HFF-Myc (cell line): ENCODE measurements around the gene ZNF737.

Experiments used
- DNase-seq: peaks from one replicate; pipeline ENCODE4 v3.0.0-alpha.2; 2011; ENCODE audit warnings: low read depth; ENCODE audit errors: extremely low read depth
- H3K4me3 ChIP-seq: replicated peaks from 2 replicates; pipeline ENCODE4 v1.5.1; 2011; ENCODE audit warnings: low read depth, mild to moderate bottlenecking, control low read depth, low read length
- TF ChIP-seq, protein P1 (sequence below): IDR thresholded peaks from 2 replicates; pipeline ENCODE4 v1.5.1; 2012; ENCODE audit warnings: mild to moderate bottlenecking, low read depth, low read length, control low read depth; ENCODE audit errors: missing control alignments

The ZNF737 gene

DNA sequence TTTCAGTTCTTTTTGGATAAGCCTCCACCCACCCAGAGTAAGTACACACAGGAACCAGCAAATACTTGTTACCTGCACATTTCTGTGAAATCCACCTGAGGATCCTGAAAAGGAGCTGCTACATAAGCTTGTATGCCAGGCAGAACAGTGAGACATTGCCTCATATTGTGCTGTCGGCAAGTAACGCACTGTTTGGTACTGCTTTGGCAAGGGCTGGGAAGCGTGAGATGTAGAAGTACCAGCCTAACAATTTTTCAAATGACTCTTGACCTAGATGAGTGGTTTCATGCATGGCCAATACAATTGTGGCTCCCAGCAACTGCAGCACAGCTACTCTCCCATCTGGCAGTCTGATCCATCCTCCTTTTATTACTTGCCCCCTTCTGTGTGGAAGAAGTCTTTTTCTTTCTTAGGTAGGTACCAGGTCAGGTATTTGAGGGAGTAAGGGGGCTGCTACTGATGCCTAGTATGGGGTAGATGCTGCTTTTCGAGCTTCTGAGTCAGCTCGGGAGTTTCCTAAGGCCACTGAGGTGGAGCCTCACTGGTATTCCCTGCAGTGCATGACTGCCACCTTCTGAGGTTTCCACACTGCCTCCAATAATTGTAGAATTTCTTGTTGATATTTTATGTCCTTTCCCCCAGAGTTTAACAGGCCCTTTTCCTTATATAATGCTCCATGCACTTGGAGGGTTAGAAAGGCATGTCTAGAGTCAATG lies 52.2 kb downstream of the ZNF737 start:
- DNase-seq: no peak
- TF ChIP-seq, protein P1, sequence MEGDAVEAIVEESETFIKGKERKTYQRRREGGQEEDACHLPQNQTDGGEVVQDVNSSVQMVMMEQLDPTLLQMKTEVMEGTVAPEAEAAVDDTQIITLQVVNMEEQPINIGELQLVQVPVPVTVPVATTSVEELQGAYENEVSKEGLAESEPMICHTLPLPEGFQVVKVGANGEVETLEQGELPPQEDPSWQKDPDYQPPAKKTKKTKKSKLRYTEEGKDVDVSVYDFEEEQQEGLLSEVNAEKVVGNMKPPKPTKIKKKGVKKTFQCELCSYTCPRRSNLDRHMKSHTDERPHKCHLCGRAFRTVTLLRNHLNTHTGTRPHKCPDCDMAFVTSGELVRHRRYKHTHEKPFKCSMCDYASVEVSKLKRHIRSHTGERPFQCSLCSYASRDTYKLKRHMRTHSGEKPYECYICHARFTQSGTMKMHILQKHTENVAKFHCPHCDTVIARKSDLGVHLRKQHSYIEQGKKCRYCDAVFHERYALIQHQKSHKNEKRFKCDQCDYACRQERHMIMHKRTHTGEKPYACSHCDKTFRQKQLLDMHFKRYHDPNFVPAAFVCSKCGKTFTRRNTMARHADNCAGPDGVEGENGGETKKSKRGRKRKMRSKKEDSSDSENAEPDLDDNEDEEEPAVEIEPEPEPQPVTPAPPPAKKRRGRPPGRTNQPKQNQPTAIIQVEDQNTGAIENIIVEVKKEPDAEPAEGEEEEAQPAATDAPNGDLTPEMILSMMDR: no peak
- no peak overlapping the region for H3K4me3 ChIP-seq

DNA sequence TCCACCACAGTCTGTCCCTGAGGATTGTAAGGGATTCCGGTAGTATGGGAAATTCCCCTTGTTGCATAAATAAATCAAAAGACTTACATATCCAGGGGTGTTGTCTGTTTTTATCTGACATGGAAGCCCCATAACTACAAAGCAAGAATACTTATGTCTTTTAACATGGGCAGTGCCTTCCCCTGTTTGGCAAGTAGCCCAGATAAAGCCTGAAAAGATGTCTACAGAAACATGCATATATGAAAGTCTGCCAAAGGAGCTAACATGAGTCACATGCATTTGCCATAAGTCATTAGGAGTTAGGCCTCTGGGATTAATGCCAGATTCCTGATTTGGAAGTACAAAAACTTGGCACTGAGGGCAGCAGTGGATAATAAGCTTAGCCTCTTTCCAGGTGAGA lies 62.1 kb downstream of the ZNF737 start:
- TF ChIP-seq, protein P1: no peak
- DNase-seq: no peak
- no peak overlapping the region for H3K4me3 ChIP-seq
